Ishikawa (cell line): ENCODE results near the gene GLT8D2.

ENCODE experiments used
- CREB1 ChIP-seq: IDR thresholded peaks from 2 replicates; pipeline ENCODE4 v1.6.1; 2012; ENCODE audit warnings: low read depth
- EGR1 ChIP-seq: IDR thresholded peaks from 2 replicates; pipeline ENCODE4 v1.6.1; 2012
- EP300 ChIP-seq: IDR thresholded peaks from 2 replicates; pipeline ENCODE4 v1.6.1; 2012; ENCODE audit warnings: borderline replicate concordance
- NFIC ChIP-seq: IDR thresholded peaks from 2 replicates; pipeline ENCODE4 v1.6.1; 2012
- RAD21 ChIP-seq: IDR thresholded peaks from 2 replicates; pipeline ENCODE4 v1.6.1; 2012; ENCODE audit warnings: low read depth
- TAF1 ChIP-seq: IDR thresholded peaks from 2 replicates; pipeline ENCODE4 v1.6.1; 2012; ENCODE audit warnings: low read depth, mild to moderate bottlenecking
- TEAD4 ChIP-seq: IDR thresholded peaks from 2 replicates; pipeline ENCODE4 v1.6.1; 2012
- YY1 ChIP-seq: IDR thresholded peaks from 2 replicates; pipeline ENCODE4 v1.6.1; 2012; ENCODE audit warnings: low read depth
- TF ChIP-seq, protein P1 (sequence below): IDR thresholded peaks from 2 replicates; pipeline ENCODE4 v1.6.1; 2012
- TF ChIP-seq, protein P2 (sequence below): IDR thresholded peaks from 2 replicates; pipeline ENCODE4 v1.6.1; 2012; ENCODE audit warnings: low read depth, mild to moderate bottlenecking

Gene GLT8D2

DNA sequence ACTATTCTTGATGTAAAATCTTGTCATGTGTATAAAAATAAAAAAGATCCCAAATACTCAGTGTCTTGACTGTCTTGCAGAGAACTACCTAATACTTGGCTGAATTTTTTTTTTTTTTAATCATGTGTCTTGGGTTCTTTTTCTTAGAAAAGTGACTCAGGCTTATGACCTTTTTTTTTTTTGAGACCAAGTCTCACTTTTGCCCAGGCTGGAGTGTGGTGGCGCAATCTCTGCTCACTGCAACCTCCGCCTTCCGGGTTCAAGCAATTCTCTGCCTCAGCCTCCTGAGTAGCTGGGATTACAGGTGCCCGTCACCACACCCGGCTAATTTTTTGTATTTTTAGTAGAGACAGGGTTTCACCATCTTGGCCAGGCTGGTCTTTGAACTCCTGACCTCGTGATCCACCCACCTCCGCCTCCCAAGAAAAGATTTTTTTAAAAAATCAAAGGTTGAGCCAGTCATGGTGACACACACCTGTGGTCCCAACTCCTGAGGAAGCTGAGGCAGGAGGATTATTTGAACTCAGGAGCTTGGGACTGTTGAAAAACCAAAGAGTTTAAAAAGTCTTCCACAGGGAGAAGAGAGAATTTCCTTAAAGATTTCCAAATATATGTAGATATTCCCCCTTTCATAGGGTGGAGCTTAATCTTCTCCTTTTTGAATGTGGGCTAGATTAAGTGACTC, 102.0 kb downstream of the GLT8D2 start:
- TF ChIP-seq, protein P1, sequence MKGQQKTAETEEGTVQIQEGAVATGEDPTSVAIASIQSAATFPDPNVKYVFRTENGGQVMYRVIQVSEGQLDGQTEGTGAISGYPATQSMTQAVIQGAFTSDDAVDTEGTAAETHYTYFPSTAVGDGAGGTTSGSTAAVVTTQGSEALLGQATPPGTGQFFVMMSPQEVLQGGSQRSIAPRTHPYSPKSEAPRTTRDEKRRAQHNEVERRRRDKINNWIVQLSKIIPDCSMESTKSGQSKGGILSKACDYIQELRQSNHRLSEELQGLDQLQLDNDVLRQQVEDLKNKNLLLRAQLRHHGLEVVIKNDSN, result no peak

DNA sequence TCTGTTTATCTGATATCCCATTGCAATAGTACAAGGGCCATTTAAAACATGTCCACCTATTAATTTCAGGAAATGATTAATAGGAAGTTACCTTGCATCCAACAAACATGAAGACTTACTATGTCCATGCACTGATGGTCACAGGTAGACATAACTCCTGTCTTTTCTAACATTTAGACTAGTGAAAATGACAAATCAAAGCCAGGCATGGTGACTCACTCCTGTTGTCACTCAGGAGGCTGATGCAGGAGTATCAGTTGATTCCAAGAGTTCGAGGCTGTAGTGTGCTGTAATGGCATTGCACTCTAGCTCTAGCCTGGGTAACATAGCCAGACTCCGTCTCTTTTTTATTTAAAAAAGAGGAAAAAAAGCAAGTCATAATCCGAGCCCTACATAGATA, 105.0 kb downstream of the GLT8D2 start:
- no peak for TF ChIP-seq RAD21
- TF ChIP-seq EP300, result no peak
- TF ChIP-seq CREB1, result no peak
- no peak for TF ChIP-seq EGR1
- TF ChIP-seq TAF1, result no peak
- TF ChIP-seq, protein P1, result no peak
- no peak for TF ChIP-seq NFIC
- TF ChIP-seq, protein P2, sequence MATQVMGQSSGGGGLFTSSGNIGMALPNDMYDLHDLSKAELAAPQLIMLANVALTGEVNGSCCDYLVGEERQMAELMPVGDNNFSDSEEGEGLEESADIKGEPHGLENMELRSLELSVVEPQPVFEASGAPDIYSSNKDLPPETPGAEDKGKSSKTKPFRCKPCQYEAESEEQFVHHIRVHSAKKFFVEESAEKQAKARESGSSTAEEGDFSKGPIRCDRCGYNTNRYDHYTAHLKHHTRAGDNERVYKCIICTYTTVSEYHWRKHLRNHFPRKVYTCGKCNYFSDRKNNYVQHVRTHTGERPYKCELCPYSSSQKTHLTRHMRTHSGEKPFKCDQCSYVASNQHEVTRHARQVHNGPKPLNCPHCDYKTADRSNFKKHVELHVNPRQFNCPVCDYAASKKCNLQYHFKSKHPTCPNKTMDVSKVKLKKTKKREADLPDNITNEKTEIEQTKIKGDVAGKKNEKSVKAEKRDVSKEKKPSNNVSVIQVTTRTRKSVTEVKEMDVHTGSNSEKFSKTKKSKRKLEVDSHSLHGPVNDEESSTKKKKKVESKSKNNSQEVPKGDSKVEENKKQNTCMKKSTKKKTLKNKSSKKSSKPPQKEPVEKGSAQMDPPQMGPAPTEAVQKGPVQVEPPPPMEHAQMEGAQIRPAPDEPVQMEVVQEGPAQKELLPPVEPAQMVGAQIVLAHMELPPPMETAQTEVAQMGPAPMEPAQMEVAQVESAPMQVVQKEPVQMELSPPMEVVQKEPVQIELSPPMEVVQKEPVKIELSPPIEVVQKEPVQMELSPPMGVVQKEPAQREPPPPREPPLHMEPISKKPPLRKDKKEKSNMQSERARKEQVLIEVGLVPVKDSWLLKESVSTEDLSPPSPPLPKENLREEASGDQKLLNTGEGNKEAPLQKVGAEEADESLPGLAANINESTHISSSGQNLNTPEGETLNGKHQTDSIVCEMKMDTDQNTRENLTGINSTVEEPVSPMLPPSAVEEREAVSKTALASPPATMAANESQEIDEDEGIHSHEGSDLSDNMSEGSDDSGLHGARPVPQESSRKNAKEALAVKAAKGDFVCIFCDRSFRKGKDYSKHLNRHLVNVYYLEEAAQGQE, result no peak
- TF ChIP-seq YY1, result no peak
- TF ChIP-seq TEAD4, result no peak
